Gastrocnemius medialis (tissue), 4 donors: ENCODE measurements around the gene CYP2D6.

Source experiments
- CTCF ChIP-seq, 5 experiments: fragments of 450-650 bp in 3 of 5; fragments of 200-600 bp in 2 of 5; sonication (generic) in 2 of 5; IDR thresholded peaks in 4 of 5; conservative IDR thresholded peaks in 1 of 5; 1 replicate in 4 of 5; 2 replicates in 1 of 5; pipeline ENCODE4 v1.5.1; 2016 to 2019; ENCODE audit warnings: antibody characterized with exemption in 5 of 5, mild to moderate bottlenecking in 3 of 5, moderate library complexity in 3 of 5
- POLR2A ChIP-seq, 2 donors: fragments of 450-650 bp; IDR thresholded peaks; one replicate each; pipeline ENCODE4 v1.6.1; 2017; ENCODE audit warnings: antibody characterized with exemption in 2 of 2, mild to moderate bottlenecking in 2 of 2, moderate library complexity in 2 of 2

GRCh38 chr22:42127606-42128005, 3.0 kb downstream of the CYP2D6 start:
- no peak for TF ChIP-seq CTCF (IDR thresholded peaks at IDR 0.05 in 4 of 5, conservative IDR thresholded peaks at IDR 0.05 in 1 of 5)
- no peak for TF ChIP-seq POLR2A (IDR thresholded peaks at IDR 0.05)
